Measurements from ENCODE around the gene ARNT2.

The ARNT2 gene

GRCh38 chr15:80433836-80434235, 29.7 kb downstream of the ARNT2 start:
- H4K8ac ChIP-seq (ENCODE audit: low read depth, low read length), result no peak overlapping the region
- H3K79me1 ChIP-seq (ENCODE audit: low read depth, low read length), result peaks cover 5% of the 10 kb centered on the region
- H3K4ac ChIP-seq (ENCODE audit: low read length), result no peak overlapping the region
- no peak overlapping the region for H2BK15ac ChIP-seq (ENCODE audit: low read length)
- peaks cover 5 to 37% of the 10 kb centered on the region in 2 donors for H3K36me3 ChIP-seq (replicated peaks in 1 of 2; ENCODE audit: control insufficient read depth in 2 of 2, insufficient read depth in 2 of 2, low read length in 2 of 2)
- H3K9me3 ChIP-seq (replicated peaks in 1 of 2; ENCODE audit: control insufficient read depth in 2 of 2, insufficient read depth in 1 of 2, low read depth in 1 of 2, low read length in 2 of 2), result peaks cover 0 to 22% of the 10 kb centered on the region in 2 donors
- no peak overlapping the region for H3K14ac ChIP-seq (ENCODE audit: low read length)
- H3K27ac ChIP-seq (replicated peaks; ENCODE audit: low read length), result no peak overlapping the region
- no peak overlapping the region for H2AK5ac ChIP-seq (ENCODE audit: low read depth, low read length)
- H2AFZ ChIP-seq (ENCODE audit: low read length), result no peak overlapping the region
- no peak overlapping the region for H3K4me2 ChIP-seq (ENCODE audit: insufficient read depth, low read length, poor library complexity, severe bottlenecking)
- DNase-seq (ENCODE audit: low spot score), result no peak
- no peak overlapping the region for H3K9ac ChIP-seq (ENCODE audit: low read depth, low read length, poor library complexity)
- H3K18ac ChIP-seq (ENCODE audit: low read length), result no peak overlapping the region
- no peak overlapping the region for H2BK12ac ChIP-seq (ENCODE audit: low read length)
- no peak overlapping the region for H2BK120ac ChIP-seq (ENCODE audit: low read depth, low read length)
- H3K27me3 ChIP-seq (ENCODE audit: control insufficient read depth in 3 of 3, insufficient read depth in 3 of 3, low read depth in 1 of 3, low read length in 3 of 3), result no peaks in the 10 kb centered on the region
- no peak overlapping the region for H2BK5ac ChIP-seq (ENCODE audit: low read length)
- no peak overlapping the region for H4K91ac ChIP-seq (ENCODE audit: low read depth, low read length, poor library complexity)
- H3K4me3 ChIP-seq (ENCODE audit: low read length in 2 of 2), result no peak overlapping the region
- peaks cover 7 to 11% of the 10 kb centered on the region in 2 donors for H3K4me1 ChIP-seq (ENCODE audit: control insufficient read depth in 2 of 2, insufficient read depth in 1 of 2, low read depth in 1 of 2, low read length in 2 of 2)
- no peak overlapping the region for H3K23ac ChIP-seq (ENCODE audit: low read depth, low read length, poor library complexity)
- WGBS, 2 donors (ENCODE audit: extremely low coverage in 2 of 2, insufficient read length in 2 of 2, insufficient replicate concordance in 1 of 2), result no CpG with 5 or more reads among the region's 5 CpGs

GRCh38 chr15:80434926-80435720, 30.9 kb downstream of the ARNT2 start:
- no peak for DNase-seq (ENCODE audit: low spot score)
- no peak overlapping the region for H2BK12ac ChIP-seq (ENCODE audit: low read length)

GRCh38 chr15:80436511-80437307, 32.5 kb downstream of the ARNT2 start:
- H3K27ac ChIP-seq (replicated peaks; ENCODE audit: low read length), result no peak overlapping the region

More at GRCh38 chr15:80434926-80435720, 30.9 kb downstream of the ARNT2 start:
- Histone ChIP-seq H3K79me1 (ENCODE audit: low read depth, low read length) (peaks cover 6% of the 10 kb centered on the region), H2BK5ac (ENCODE audit: low read length) (no peak overlapping the region), H4K8ac (ENCODE audit: low read depth, low read length) (no peak overlapping the region), H3K4me3 (ENCODE audit: low read length in 2 of 2) (no peak overlapping the region), H3K14ac (ENCODE audit: low read length) (peak overlapping the region; percentile 77), H3K4ac (ENCODE audit: low read length) (no peak overlapping the region), H3K4me2 (ENCODE audit: insufficient read depth, low read length, poor library complexity, severe bottlenecking) (no peak overlapping the region), H4K91ac (ENCODE audit: low read depth, low read length, poor library complexity) (no peak overlapping the region), H3K36me3 (replicated peaks in 1 of 2; ENCODE audit: control insufficient read depth in 2 of 2, insufficient read depth in 2 of 2, low read length in 2 of 2) (peaks cover 5 to 38% of the 10 kb centered on the region in 2 donors), H3K4me1 (ENCODE audit: control insufficient read depth in 2 of 2, insufficient read depth in 1 of 2, low read depth in 1 of 2, low read length in 2 of 2) (peaks cover 7 to 11% of the 10 kb centered on the region in 2 donors), H3K27me3 (ENCODE audit: control insufficient read depth in 3 of 3, insufficient read depth in 3 of 3, low read depth in 1 of 3, low read length in 3 of 3) (no peaks in the 10 kb centered on the region), H3K23ac (ENCODE audit: low read depth, low read length, poor library complexity) (no peak overlapping the region), H3K27ac (replicated peaks; ENCODE audit: low read length) (no peak overlapping the region), H2AK5ac (ENCODE audit: low read depth, low read length) (no peak overlapping the region), H3K9ac (ENCODE audit: low read depth, low read length, poor library complexity) (no peak overlapping the region), H2BK120ac (ENCODE audit: low read depth, low read length) (no peak overlapping the region), H3K18ac (ENCODE audit: low read length) (no peak overlapping the region), H2AFZ (ENCODE audit: low read length) (no peak overlapping the region), H3K9me3 (replicated peaks in 1 of 2; ENCODE audit: control insufficient read depth in 2 of 2, insufficient read depth in 1 of 2, low read depth in 1 of 2, low read length in 2 of 2) (peaks cover 0 to 18% of the 10 kb centered on the region in 2 donors), H2BK15ac (ENCODE audit: low read length) (no peak overlapping the region)
- WGBS, 2 donors (ENCODE audit: extremely low coverage in 2 of 2, insufficient read length in 2 of 2, insufficient replicate concordance in 1 of 2), result no CpG with 5 or more reads among the region's 13 CpGs

More at GRCh38 chr15:80436511-80437307, 32.5 kb downstream of the ARNT2 start:
- no peak overlapping the region for H3K4me2 ChIP-seq (ENCODE audit: insufficient read depth, low read length, poor library complexity, severe bottlenecking)
- no peak for DNase-seq (ENCODE audit: low spot score)
- no peak overlapping the region for H2BK120ac ChIP-seq (ENCODE audit: low read depth, low read length)
- H4K8ac ChIP-seq (ENCODE audit: low read depth, low read length), result peak overlapping the region; percentile 75
- H3K4me3 ChIP-seq (ENCODE audit: low read length in 2 of 2), result no peak overlapping the region
- H2BK12ac ChIP-seq (ENCODE audit: low read length), result no peak overlapping the region
- peaks cover 0 to 5% of the 10 kb centered on the region in 2 donors for H3K9me3 ChIP-seq (replicated peaks in 1 of 2; ENCODE audit: control insufficient read depth in 2 of 2, insufficient read depth in 1 of 2, low read depth in 1 of 2, low read length in 2 of 2)
- peaks cover 4% of the 10 kb centered on the region for H3K79me1 ChIP-seq (ENCODE audit: low read depth, low read length)
- H2AK5ac ChIP-seq (ENCODE audit: low read depth, low read length), result no peak overlapping the region
- H2AFZ ChIP-seq (ENCODE audit: low read length), result no peak overlapping the region
- H3K4me1 ChIP-seq (ENCODE audit: control insufficient read depth in 2 of 2, insufficient read depth in 1 of 2, low read depth in 1 of 2, low read length in 2 of 2), result peaks cover 5 to 14% of the 10 kb centered on the region in 2 donors
- H3K18ac ChIP-seq (ENCODE audit: low read length), result no peak overlapping the region
- no peak overlapping the region for H2BK5ac ChIP-seq (ENCODE audit: low read length)
- no peak overlapping the region for H2BK15ac ChIP-seq (ENCODE audit: low read length)
- H3K27me3 ChIP-seq (ENCODE audit: control insufficient read depth in 3 of 3, insufficient read depth in 3 of 3, low read depth in 1 of 3, low read length in 3 of 3), result no peaks in the 10 kb centered on the region
- no peak overlapping the region for H3K14ac ChIP-seq (ENCODE audit: low read length)
- H4K91ac ChIP-seq (ENCODE audit: low read depth, low read length, poor library complexity), result no peak overlapping the region
- H3K4ac ChIP-seq (ENCODE audit: low read length), result no peak overlapping the region
- H3K9ac ChIP-seq (ENCODE audit: low read depth, low read length, poor library complexity), result no peak overlapping the region
- no CpG with 5 or more reads among the region's 13 CpGs for WGBS, 2 donors (ENCODE audit: extremely low coverage in 2 of 2, insufficient read length in 2 of 2, insufficient replicate concordance in 1 of 2)
- peaks cover 5 to 38% of the 10 kb centered on the region in 2 donors for H3K36me3 ChIP-seq (replicated peaks in 1 of 2; ENCODE audit: control insufficient read depth in 2 of 2, insufficient read depth in 2 of 2, low read length in 2 of 2)
- peak overlapping the region; percentile 45 for H3K23ac ChIP-seq (ENCODE audit: low read depth, low read length, poor library complexity)

Data from neuronal stem cell (in vitro differentiated cells).